HCT116 (cell line): ENCODE data around the gene RAD9B. TPM values are rescaled to one million over a fixed set of nuclear protein-coding genes. Genes with fewer than 3 reads are reported as not detected.

Experiments
- ATAC-seq: fragments of 200-7000 bp; cut with Tn5 transposase; 2 replicates; pipeline ENCODE4 v1.9.1; 2020; ENCODE audit warnings: mild to moderate bottlenecking, moderate library complexity
- BruUV-seq: library from RNA; stranded (reverse); fragments of 400-500 nt; replicated peaks from 2 replicates; lab custom pipeline; 2021; lab: Mats Ljungman, UMichigan
- CTCF ChIA-PET: fragments of 300-600 bp; sonication (Branson Sonifier 250); formaldehyde crosslinking; loops from one replicate; lab custom pipeline; 2021; ENCODE audit warnings: antibody characterized with exemption; lab: Charles Lee
- POLR2A ChIA-PET: fragments of 300-600, 350-600 bp; sonication (Branson Sonifier 250); formaldehyde crosslinking; loops from one replicate; lab custom pipeline; 2021; ENCODE audit warnings: antibody characterized with exemption; lab: Charles Lee
- RAD21 ChIA-PET, 2 experiments: fragments of 300-600 bp; sonication (Branson Sonifier 250); formaldehyde crosslinking; loops; one replicate each; lab custom pipeline; 2023; ENCODE audit warnings: low total read pairs in 2 of 2; ENCODE audit not compliant: uncharacterized antibody in 2 of 2, unreplicated experiment in 2 of 2, low non-redundant PET in 1 of 2; lab: Charles Lee
- DNase-seq: peaks from one replicate; pipeline ENCODE4 v3.0.0-alpha.2; 2010; ENCODE audit warnings: low read depth, low spot score
- H2AFZ ChIP-seq: fragments of 200-600 bp; shearing (Covaris generic), sonication (generic); 2 replicates; pipeline ENCODE4 v1.6.1; 2017; ENCODE audit warnings: low read depth, mixed run types, mixed read lengths, antibody characterized with exemption, low read length; ENCODE audit not compliant: poor library complexity, severe bottlenecking
- H3K27ac ChIP-seq: 2 replicates; pipeline ENCODE4 v1.5.1; 2012; ENCODE audit warnings: low read depth, low read length
- H3K27me3 ChIP-seq: fragments of 200-600 bp; sonication (generic); 2 replicates; pipeline ENCODE4 v1.6.1; 2016; ENCODE audit warnings: mixed run types, low read length, mixed read lengths; ENCODE audit not compliant: insufficient read depth
- H3K36me3 ChIP-seq, 2 experiments: fragments of 200-500 bp in 1 of 2; fragments of 200-600 bp in 1 of 2; sonication (Bioruptor generic) in 1 of 2; sonication (generic) in 1 of 2; 2 replicates each; pipeline versions ENCODE4 v1.5.1 to v1.6.1; 2014 to 2016; ENCODE audit warnings: low read length in 2 of 2, inconsistent platforms in 1 of 2, mixed read lengths in 1 of 2, mixed run types in 1 of 2; ENCODE audit not compliant: insufficient read depth in 2 of 2, control insufficient read depth in 1 of 2
- H3K4me1 ChIP-seq, 2 experiments: fragments of 200-600 bp in 1 of 2; sonication (generic) in 1 of 2; 2 replicates each; pipeline versions ENCODE4 v1.5.1 to v1.6.1; 2012 to 2017; ENCODE audit warnings: low read length in 2 of 2, inconsistent platforms in 1 of 2, mild to moderate bottlenecking in 1 of 2, mixed read lengths in 1 of 2, mixed run types in 1 of 2, moderate library complexity in 1 of 2; ENCODE audit not compliant: insufficient read depth in 2 of 2, control insufficient read depth in 1 of 2
- H3K4me2 ChIP-seq: fragments of 200-600 bp; sonication (generic); 2 replicates; pipeline ENCODE4 v1.6.1; 2017; ENCODE audit warnings: mixed run types, low read length, mixed read lengths
- H3K4me3 ChIP-seq, 2 experiments: fragments of 200-600 bp in 1 of 2; sonication (generic) in 1 of 2; replicated peaks in 1 of 2; 2 replicates each; pipeline ENCODE4 v1.5.1; 2011 to 2016; ENCODE audit warnings: low read length in 2 of 2, control low read depth in 1 of 2, low read depth in 1 of 2, mild to moderate bottlenecking in 1 of 2, mixed read lengths in 1 of 2, mixed run types in 1 of 2
- H3K79me2 ChIP-seq: fragments of 200-600 bp; sonication (generic); 2 replicates; pipeline ENCODE4 v1.6.1; 2017; ENCODE audit warnings: mild to moderate bottlenecking, mixed run types, low read length, moderate library complexity, mixed read lengths; ENCODE audit not compliant: insufficient read depth
- H3K9ac ChIP-seq: fragments of 200-600 bp; sonication (generic); 2 replicates; pipeline ENCODE4 v1.6.1; 2016; ENCODE audit warnings: low read length, mixed read lengths
- H3K9me2 ChIP-seq: fragments of 200-600 bp; sonication (generic), shearing (Covaris generic); 2 replicates; pipeline ENCODE4 v1.6.1; 2017; ENCODE audit warnings: mixed run types, mild to moderate bottlenecking, moderate library complexity; ENCODE audit not compliant: insufficient read depth
- H3K9me3 ChIP-seq, 2 experiments: fragments of 200-500 bp in 1 of 2; fragments of 200-600 bp in 1 of 2; sonication (Bioruptor generic) in 1 of 2; sonication (generic) in 1 of 2; 2 replicates each; pipeline ENCODE4 v1.6.1; 2014 to 2017; ENCODE audit warnings: low read length in 2 of 2, mixed read lengths in 2 of 2, inconsistent platforms in 1 of 2, low read depth in 1 of 2, mild to moderate bottlenecking in 1 of 2, mixed run types in 1 of 2, moderate library complexity in 1 of 2; ENCODE audit not compliant: control insufficient read depth in 1 of 2, insufficient read depth in 1 of 2
- H4K20me1 ChIP-seq: fragments of 200-600 bp; sonication (generic), shearing (Covaris generic); 2 replicates; pipeline ENCODE4 v1.6.1; 2017; ENCODE audit warnings: mixed run types, mild to moderate bottlenecking, moderate library complexity; ENCODE audit not compliant: insufficient read depth
- ATF3 ChIP-seq: IDR thresholded peaks from 2 replicates; pipeline ENCODE4 v1.6.1; 2012
- CBX3 ChIP-seq: IDR thresholded peaks from 2 replicates; pipeline ENCODE4 v1.6.1; 2012; ENCODE audit warnings: low read depth
- CTCF ChIP-seq, 3 experiments: fragments of 200-600 bp in 1 of 3; sonication (generic) in 1 of 3; IDR thresholded peaks in 2 of 3; conservative IDR thresholded peaks in 1 of 3; 2 replicates each; pipeline ENCODE4 v1.5.1; 2012 to 2017; ENCODE audit warnings: low read depth in 2 of 3, low read length in 2 of 3, antibody characterized with exemption in 1 of 3, borderline replicate concordance in 1 of 3, control low read depth in 1 of 3, mild to moderate bottlenecking in 1 of 3, mixed read lengths in 1 of 3, mixed run types in 1 of 3, moderate library complexity in 1 of 3; ENCODE audit not compliant: insufficient read depth in 1 of 3
- EGR1 ChIP-seq: IDR thresholded peaks from 2 replicates; pipeline ENCODE4 v1.6.1; 2012; ENCODE audit warnings: low read depth
- ELF1 ChIP-seq: IDR thresholded peaks from 2 replicates; pipeline ENCODE4 v1.6.1; 2012; ENCODE audit warnings: low read depth, borderline replicate concordance
- EZH2 ChIP-seq: fragments of 200-600 bp; sonication (generic); IDR thresholded peaks from 2 replicates; pipeline ENCODE4 v1.6.1; 2017; ENCODE audit warnings: antibody characterized with exemption, mixed run types
- EZH2phosphoT487 ChIP-seq: fragments of 200-600 bp; IDR thresholded peaks from 2 replicates; pipeline ENCODE4 v1.6.1; 2018; ENCODE audit warnings: antibody characterized with exemption, borderline replicate concordance
- FOSL1 ChIP-seq: IDR thresholded peaks from 2 replicates; pipeline ENCODE4 v1.6.1; 2012; ENCODE audit warnings: low read depth
- JUND ChIP-seq: IDR thresholded peaks from 2 replicates; pipeline ENCODE4 v1.6.1; 2012
- MAX ChIP-seq: IDR thresholded peaks from 2 replicates; pipeline ENCODE4 v1.6.1; 2012
- POLR2A ChIP-seq: IDR thresholded peaks from 2 replicates; pipeline ENCODE4 v1.7.0; 2011; ENCODE audit warnings: borderline replicate concordance; ENCODE audit not compliant: insufficient read depth, insufficient read length; ENCODE audit errors: extremely low read depth
- POLR2AphosphoS5 ChIP-seq: IDR thresholded peaks from 2 replicates; pipeline ENCODE4 v1.6.1; 2011; ENCODE audit warnings: mild to moderate bottlenecking, low read depth, low read length, moderate library complexity
- SIN3A ChIP-seq: IDR thresholded peaks from 2 replicates; pipeline ENCODE4 v1.6.1; 2012; ENCODE audit warnings: low read depth
- SP1 ChIP-seq: IDR thresholded peaks from 2 replicates; pipeline ENCODE4 v1.6.1; 2012; ENCODE audit warnings: low read depth
- SRF ChIP-seq: IDR thresholded peaks from 2 replicates; pipeline ENCODE4 v1.6.1; 2012; ENCODE audit warnings: low read depth
- TCF7L2 ChIP-seq: IDR thresholded peaks from 2 replicates; pipeline ENCODE4 v1.7.0; 2011; ENCODE audit warnings: borderline replicate concordance, inconsistent platforms; ENCODE audit not compliant: insufficient read depth, insufficient read length; ENCODE audit errors: extremely low read depth
- YY1 ChIP-seq: IDR thresholded peaks from 2 replicates; pipeline ENCODE4 v1.6.1; 2011; ENCODE audit warnings: low read length, low read depth, moderate library complexity, mild to moderate bottlenecking; ENCODE audit not compliant: insufficient replicate concordance; ENCODE audit errors: extremely low read depth
- ZBTB33 ChIP-seq: IDR thresholded peaks from 2 replicates; pipeline ENCODE4 v1.6.1; 2011; ENCODE audit warnings: mild to moderate bottlenecking, low read length, moderate library complexity; ENCODE audit not compliant: insufficient replicate concordance; ENCODE audit errors: extremely low read depth
- intact Hi-C: fragments of 100-400 bp; cut with micrococcal nuclease; formaldehyde crosslinking; loops from 2 replicates; pipeline ENCODE4 v1.10.0; 2022
- total RNA-seq: library from RNA; stranded (reverse); gene quantifications from one replicate; pipeline ENCODE4 v1.2.1, GENCODE V29; 2021; ENCODE audit not compliant: unreplicated experiment

Gene RAD9B
- total RNA-seq, 1 experiment from 2014 or later = 0.17 TPM

- RAD21 ChIA-PET = no interaction called here
- Histone ChIP-seq H3K27me3 (no peaks in the 10 kb centered on the region), H3K27ac (no peak overlapping the region), H3K9ac (no peak overlapping the region), H2AFZ (no peak overlapping the region), H3K79me2 (peaks cover 68% of the 10 kb centered on the region), H4K20me1 (no peaks in the 10 kb centered on the region), H3K4me2 (no peak overlapping the region), H3K36me3 (no peaks in the 10 kb centered on the region; a peak in 1 of 4 replicates), H3K9me3 (no peaks in the 10 kb centered on the region), H3K9me2 (no peaks in the 10 kb centered on the region), H3K4me1 (peaks cover 0 to 6% of the 10 kb centered on the region in 2 experiments; a peak in 1 of 4 replicates), H3K4me3 (no peak overlapping the region)
- CTCF ChIA-PET = no interaction called here
- ATAC-seq (no peak), DNase-seq (no peak)
- TF ChIP-seq FOSL1 (no peak), SIN3A (no peak), CBX3 (no peak), POLR2A (no peak), EZH2 (no peak), EZH2phosphoT487 (no peak), MAX (no peak), TCF7L2 (no peak), ELF1 (no peak), SRF (no peak), CTCF (IDR thresholded peaks at IDR 0.05 in 2 of 3, conservative IDR thresholded peaks at IDR 0.05 in 1 of 3; ENCODE audit: borderline replicate concordance in 1 of 3, insufficient read depth in 1 of 3, low read depth in 2 of 3, low read length in 2 of 3) (no peak), ATF3 (no peak), EGR1 (no peak), YY1 (no peak), SP1 (no peak), ZBTB33 (no peak), POLR2AphosphoS5 (no peak), JUND (no peak)
- intact Hi-C loops = no loop called here
- BruUV-seq = no TSS peak
- POLR2A ChIA-PET = no interaction called here
These were observed 43.7 kb downstream of the RAD9B start for GRCh38 chr12:110545812-110546211.
